GM12874 (cell line): ENCODE results near the gene RUNX1.

Experiments used
- TF ChIP-seq, protein P1 (sequence below): IDR thresholded peaks from 2 replicates; pipeline ENCODE4 v1.5.1; 2011; ENCODE audit warnings: low read depth, mild to moderate bottlenecking, control low read depth, low read length, moderate library complexity; ENCODE audit not compliant: insufficient read depth

The RUNX1 gene

GRCh38 chr21:35051287-35051818 is 2.3 kb upstream of the RUNX1 start:
- TF ChIP-seq, protein P1, sequence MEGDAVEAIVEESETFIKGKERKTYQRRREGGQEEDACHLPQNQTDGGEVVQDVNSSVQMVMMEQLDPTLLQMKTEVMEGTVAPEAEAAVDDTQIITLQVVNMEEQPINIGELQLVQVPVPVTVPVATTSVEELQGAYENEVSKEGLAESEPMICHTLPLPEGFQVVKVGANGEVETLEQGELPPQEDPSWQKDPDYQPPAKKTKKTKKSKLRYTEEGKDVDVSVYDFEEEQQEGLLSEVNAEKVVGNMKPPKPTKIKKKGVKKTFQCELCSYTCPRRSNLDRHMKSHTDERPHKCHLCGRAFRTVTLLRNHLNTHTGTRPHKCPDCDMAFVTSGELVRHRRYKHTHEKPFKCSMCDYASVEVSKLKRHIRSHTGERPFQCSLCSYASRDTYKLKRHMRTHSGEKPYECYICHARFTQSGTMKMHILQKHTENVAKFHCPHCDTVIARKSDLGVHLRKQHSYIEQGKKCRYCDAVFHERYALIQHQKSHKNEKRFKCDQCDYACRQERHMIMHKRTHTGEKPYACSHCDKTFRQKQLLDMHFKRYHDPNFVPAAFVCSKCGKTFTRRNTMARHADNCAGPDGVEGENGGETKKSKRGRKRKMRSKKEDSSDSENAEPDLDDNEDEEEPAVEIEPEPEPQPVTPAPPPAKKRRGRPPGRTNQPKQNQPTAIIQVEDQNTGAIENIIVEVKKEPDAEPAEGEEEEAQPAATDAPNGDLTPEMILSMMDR: peak; percentile 64

DNA sequence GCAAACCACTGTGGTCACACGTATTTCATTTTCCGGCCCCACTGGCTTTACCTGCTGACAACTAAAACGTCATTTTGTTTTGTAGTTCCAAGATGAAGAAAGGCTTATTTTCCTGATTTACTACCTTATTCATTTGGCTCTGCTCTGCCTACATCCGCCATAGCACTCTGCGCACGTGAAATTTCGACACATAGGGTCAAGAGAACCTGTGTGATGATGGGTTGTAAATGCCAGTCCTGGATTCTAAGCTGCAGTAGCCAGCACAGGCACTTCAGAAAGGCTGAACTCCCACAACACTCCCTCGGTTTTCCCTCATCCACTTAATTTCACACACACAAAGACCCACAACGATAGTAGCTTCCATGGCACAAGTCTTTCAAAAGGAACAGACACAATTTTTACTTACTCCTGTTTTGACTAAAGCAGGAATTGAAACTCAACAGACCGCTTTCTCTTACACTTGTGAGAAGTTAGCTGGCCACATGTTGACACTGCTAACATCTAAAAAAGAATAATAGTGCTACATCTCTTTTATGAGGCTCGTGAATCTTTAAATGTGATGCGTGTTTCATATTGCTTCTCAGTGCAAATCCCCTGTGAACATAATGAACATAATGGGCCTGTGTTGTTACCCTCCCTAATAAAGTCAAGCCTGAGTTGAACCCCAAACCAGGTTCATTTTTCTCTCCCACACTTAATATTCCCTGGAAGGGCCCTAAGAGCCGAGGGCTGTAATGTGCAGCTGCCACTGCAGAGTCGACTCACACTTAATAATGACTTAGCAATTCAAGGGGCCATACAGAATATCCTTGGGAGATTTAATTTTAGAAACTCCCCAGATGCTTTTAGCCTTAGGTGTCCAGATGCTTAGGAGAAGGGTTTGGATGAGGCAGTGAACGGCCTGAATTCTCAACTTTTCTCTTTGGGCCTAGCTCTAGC is 1.5 kb upstream of the RUNX1 start:
- TF ChIP-seq, protein P1: no peak

- TF ChIP-seq, protein P1: no peak
These were observed 910 bp downstream of the RUNX1 start for GRCh38 chr21:35048183-35048601.

- TF ChIP-seq, protein P1: no peak
These were observed 2.2 kb downstream of the RUNX1 start for GRCh38 chr21:35046880-35047229.

GRCh38 chr21:35046263-35046624 is 2.9 kb downstream of the RUNX1 start:
- TF ChIP-seq, protein P1: no peak

GRCh38 chr21:35045542-35046262 is 3.4 kb downstream of the RUNX1 start:
- TF ChIP-seq, protein P1: no peak
